HCT116 (cell line): ENCODE results near the gene CCDC188. TPM values are rescaled to one million over a fixed set of nuclear protein-coding genes. Genes with fewer than 3 reads are reported as not detected.

Experiments
- ATAC-seq: fragments of 200-7000 bp; cut with Tn5 transposase; 2 replicates; pipeline ENCODE4 v1.9.1; 2020; ENCODE audit warnings: mild to moderate bottlenecking, moderate library complexity
- BruUV-seq: library from RNA; stranded (reverse); fragments of 400-500 nt; replicated peaks from 2 replicates; lab custom pipeline; 2021; lab: Mats Ljungman, UMichigan
- CTCF ChIA-PET: fragments of 300-600 bp; sonication (Branson Sonifier 250); formaldehyde crosslinking; loops from one replicate; lab custom pipeline; 2021; ENCODE audit warnings: antibody characterized with exemption; lab: Charles Lee
- POLR2A ChIA-PET: fragments of 300-600, 350-600 bp; sonication (Branson Sonifier 250); formaldehyde crosslinking; loops from one replicate; lab custom pipeline; 2021; ENCODE audit warnings: antibody characterized with exemption; lab: Charles Lee
- RAD21 ChIA-PET, 2 experiments: fragments of 300-600 bp; sonication (Branson Sonifier 250); formaldehyde crosslinking; loops; one replicate each; lab custom pipeline; 2023; ENCODE audit warnings: low total read pairs in 2 of 2; ENCODE audit not compliant: uncharacterized antibody in 2 of 2, unreplicated experiment in 2 of 2, low non-redundant PET in 1 of 2; lab: Charles Lee
- DNase-seq: peaks from one replicate; pipeline ENCODE4 v3.0.0-alpha.2; 2010; ENCODE audit warnings: low read depth, low spot score
- H2AFZ ChIP-seq: fragments of 200-600 bp; shearing (Covaris generic), sonication (generic); 2 replicates; pipeline ENCODE4 v1.6.1; 2017; ENCODE audit warnings: low read depth, mixed run types, mixed read lengths, antibody characterized with exemption, low read length; ENCODE audit not compliant: poor library complexity, severe bottlenecking
- H3K27ac ChIP-seq: 2 replicates; pipeline ENCODE4 v1.5.1; 2012; ENCODE audit warnings: low read depth, low read length
- H3K27me3 ChIP-seq: fragments of 200-600 bp; sonication (generic); 2 replicates; pipeline ENCODE4 v1.6.1; 2016; ENCODE audit warnings: mixed run types, low read length, mixed read lengths; ENCODE audit not compliant: insufficient read depth
- H3K36me3 ChIP-seq, 2 experiments: fragments of 200-500 bp in 1 of 2; fragments of 200-600 bp in 1 of 2; sonication (Bioruptor generic) in 1 of 2; sonication (generic) in 1 of 2; 2 replicates each; pipeline versions ENCODE4 v1.5.1 to v1.6.1; 2014 to 2016; ENCODE audit warnings: low read length in 2 of 2, inconsistent platforms in 1 of 2, mixed read lengths in 1 of 2, mixed run types in 1 of 2; ENCODE audit not compliant: insufficient read depth in 2 of 2, control insufficient read depth in 1 of 2
- H3K4me1 ChIP-seq, 2 experiments: fragments of 200-600 bp in 1 of 2; sonication (generic) in 1 of 2; 2 replicates each; pipeline versions ENCODE4 v1.5.1 to v1.6.1; 2012 to 2017; ENCODE audit warnings: low read length in 2 of 2, inconsistent platforms in 1 of 2, mild to moderate bottlenecking in 1 of 2, mixed read lengths in 1 of 2, mixed run types in 1 of 2, moderate library complexity in 1 of 2; ENCODE audit not compliant: insufficient read depth in 2 of 2, control insufficient read depth in 1 of 2
- H3K4me2 ChIP-seq: fragments of 200-600 bp; sonication (generic); 2 replicates; pipeline ENCODE4 v1.6.1; 2017; ENCODE audit warnings: mixed run types, low read length, mixed read lengths
- H3K4me3 ChIP-seq, 2 experiments: fragments of 200-600 bp in 1 of 2; sonication (generic) in 1 of 2; replicated peaks in 1 of 2; 2 replicates each; pipeline ENCODE4 v1.5.1; 2011 to 2016; ENCODE audit warnings: low read length in 2 of 2, control low read depth in 1 of 2, low read depth in 1 of 2, mild to moderate bottlenecking in 1 of 2, mixed read lengths in 1 of 2, mixed run types in 1 of 2
- H3K79me2 ChIP-seq: fragments of 200-600 bp; sonication (generic); 2 replicates; pipeline ENCODE4 v1.6.1; 2017; ENCODE audit warnings: mild to moderate bottlenecking, mixed run types, low read length, moderate library complexity, mixed read lengths; ENCODE audit not compliant: insufficient read depth
- H3K9ac ChIP-seq: fragments of 200-600 bp; sonication (generic); 2 replicates; pipeline ENCODE4 v1.6.1; 2016; ENCODE audit warnings: low read length, mixed read lengths
- H3K9me2 ChIP-seq: fragments of 200-600 bp; sonication (generic), shearing (Covaris generic); 2 replicates; pipeline ENCODE4 v1.6.1; 2017; ENCODE audit warnings: mixed run types, mild to moderate bottlenecking, moderate library complexity; ENCODE audit not compliant: insufficient read depth
- H3K9me3 ChIP-seq, 2 experiments: fragments of 200-500 bp in 1 of 2; fragments of 200-600 bp in 1 of 2; sonication (Bioruptor generic) in 1 of 2; sonication (generic) in 1 of 2; 2 replicates each; pipeline ENCODE4 v1.6.1; 2014 to 2017; ENCODE audit warnings: low read length in 2 of 2, mixed read lengths in 2 of 2, inconsistent platforms in 1 of 2, low read depth in 1 of 2, mild to moderate bottlenecking in 1 of 2, mixed run types in 1 of 2, moderate library complexity in 1 of 2; ENCODE audit not compliant: control insufficient read depth in 1 of 2, insufficient read depth in 1 of 2
- H4K20me1 ChIP-seq: fragments of 200-600 bp; sonication (generic), shearing (Covaris generic); 2 replicates; pipeline ENCODE4 v1.6.1; 2017; ENCODE audit warnings: mixed run types, mild to moderate bottlenecking, moderate library complexity; ENCODE audit not compliant: insufficient read depth
- CBX3 ChIP-seq: IDR thresholded peaks from 2 replicates; pipeline ENCODE4 v1.6.1; 2012; ENCODE audit warnings: low read depth
- CTCF ChIP-seq, 3 experiments: fragments of 200-600 bp in 1 of 3; sonication (generic) in 1 of 3; IDR thresholded peaks in 2 of 3; conservative IDR thresholded peaks in 1 of 3; 2 replicates each; pipeline ENCODE4 v1.5.1; 2012 to 2017; ENCODE audit warnings: low read depth in 2 of 3, low read length in 2 of 3, antibody characterized with exemption in 1 of 3, borderline replicate concordance in 1 of 3, control low read depth in 1 of 3, mild to moderate bottlenecking in 1 of 3, mixed read lengths in 1 of 3, mixed run types in 1 of 3, moderate library complexity in 1 of 3; ENCODE audit not compliant: insufficient read depth in 1 of 3
- EZH2phosphoT487 ChIP-seq: fragments of 200-600 bp; IDR thresholded peaks from 2 replicates; pipeline ENCODE4 v1.6.1; 2018; ENCODE audit warnings: antibody characterized with exemption, borderline replicate concordance
- FOSL1 ChIP-seq: IDR thresholded peaks from 2 replicates; pipeline ENCODE4 v1.6.1; 2012; ENCODE audit warnings: low read depth
- JUND ChIP-seq: IDR thresholded peaks from 2 replicates; pipeline ENCODE4 v1.6.1; 2012
- POLR2A ChIP-seq: IDR thresholded peaks from 2 replicates; pipeline ENCODE4 v1.7.0; 2011; ENCODE audit warnings: borderline replicate concordance; ENCODE audit not compliant: insufficient read depth, insufficient read length; ENCODE audit errors: extremely low read depth
- POLR2AphosphoS5 ChIP-seq: IDR thresholded peaks from 2 replicates; pipeline ENCODE4 v1.6.1; 2011; ENCODE audit warnings: mild to moderate bottlenecking, low read depth, low read length, moderate library complexity
- RAD21 ChIP-seq: IDR thresholded peaks from 2 replicates; pipeline ENCODE4 v1.6.1; 2012; ENCODE audit warnings: low read depth, mild to moderate bottlenecking
- SP1 ChIP-seq: IDR thresholded peaks from 2 replicates; pipeline ENCODE4 v1.6.1; 2012; ENCODE audit warnings: low read depth
- SRF ChIP-seq: IDR thresholded peaks from 2 replicates; pipeline ENCODE4 v1.6.1; 2012; ENCODE audit warnings: low read depth
- TCF7L2 ChIP-seq: IDR thresholded peaks from 2 replicates; pipeline ENCODE4 v1.7.0; 2011; ENCODE audit warnings: borderline replicate concordance, inconsistent platforms; ENCODE audit not compliant: insufficient read depth, insufficient read length; ENCODE audit errors: extremely low read depth
- ZNF274 ChIP-seq: fragments of 200-500 bp; sonication (Bioruptor generic); IDR thresholded peaks from 2 replicates; pipeline ENCODE4 v1.6.1; 2014; ENCODE audit warnings: mild to moderate bottlenecking, low read depth, low read length, inconsistent platforms
- intact Hi-C: fragments of 100-400 bp; cut with micrococcal nuclease; formaldehyde crosslinking; loops from 2 replicates; pipeline ENCODE4 v1.10.0; 2022
- total RNA-seq: library from RNA; stranded (reverse); gene quantifications from one replicate; pipeline ENCODE4 v1.2.1, GENCODE V29; 2021; ENCODE audit not compliant: unreplicated experiment
- TF ChIP-seq, protein P1 (sequence below): IDR thresholded peaks from 2 replicates; pipeline ENCODE4 v1.6.1; 2012
- TF ChIP-seq, protein P2 (sequence below): IDR thresholded peaks from 2 replicates; pipeline ENCODE4 v1.6.1; 2011; ENCODE audit warnings: mild to moderate bottlenecking, low read length, moderate library complexity; ENCODE audit not compliant: insufficient replicate concordance; ENCODE audit errors: extremely low read depth
- TF ChIP-seq, protein P3 (sequence below): IDR thresholded peaks from 2 replicates; pipeline ENCODE4 v1.6.1; 2012; ENCODE audit warnings: low read depth

CCDC188 gene
- total RNA-seq, 1 experiment from 2014 or later = not detected

GRCh38 chr22:20130731-20131596, 19.9 kb downstream of the CCDC188 start (continued):
- TF ChIP-seq ZNF274 (no peak), CBX3 (no peak), POLR2AphosphoS5 (no peak), TCF7L2 (no peak), FOSL1 (no peak), JUND (no peak), SP1 (no peak; the same call in 1 of the 2 replicates)
- TF ChIP-seq, protein P1, sequence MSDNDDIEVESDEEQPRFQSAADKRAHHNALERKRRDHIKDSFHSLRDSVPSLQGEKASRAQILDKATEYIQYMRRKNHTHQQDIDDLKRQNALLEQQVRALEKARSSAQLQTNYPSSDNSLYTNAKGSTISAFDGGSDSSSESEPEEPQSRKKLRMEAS = no peak

GRCh38 chr22:20130319-20130718, 20.5 kb downstream of the CCDC188 start:
- H3K4me3 ChIP-seq = no peak overlapping the region
- BruUV-seq = no TSS peak
- no peaks in the 10 kb centered on the region for H3K9me3 ChIP-seq
- peak overlapping the region; percentile 96 for H3K27ac ChIP-seq
- no peak overlapping the region for H2AFZ ChIP-seq
- H3K4me2 ChIP-seq = peak overlapping the region; percentile 86
- TF ChIP-seq EZH2phosphoT487 (no peak), SRF (no peak), POLR2A (no peak), RAD21 (no peak), CTCF (IDR thresholded peaks at IDR 0.05 in 2 of 3, conservative IDR thresholded peaks at IDR 0.05 in 1 of 3; ENCODE audit: borderline replicate concordance in 1 of 3, insufficient read depth in 1 of 3, low read depth in 2 of 3, low read length in 2 of 3) (peak in 2 of 3 experiments; percentile 28; a peak in 3 of 6 replicates)
- TF ChIP-seq, protein P2, sequence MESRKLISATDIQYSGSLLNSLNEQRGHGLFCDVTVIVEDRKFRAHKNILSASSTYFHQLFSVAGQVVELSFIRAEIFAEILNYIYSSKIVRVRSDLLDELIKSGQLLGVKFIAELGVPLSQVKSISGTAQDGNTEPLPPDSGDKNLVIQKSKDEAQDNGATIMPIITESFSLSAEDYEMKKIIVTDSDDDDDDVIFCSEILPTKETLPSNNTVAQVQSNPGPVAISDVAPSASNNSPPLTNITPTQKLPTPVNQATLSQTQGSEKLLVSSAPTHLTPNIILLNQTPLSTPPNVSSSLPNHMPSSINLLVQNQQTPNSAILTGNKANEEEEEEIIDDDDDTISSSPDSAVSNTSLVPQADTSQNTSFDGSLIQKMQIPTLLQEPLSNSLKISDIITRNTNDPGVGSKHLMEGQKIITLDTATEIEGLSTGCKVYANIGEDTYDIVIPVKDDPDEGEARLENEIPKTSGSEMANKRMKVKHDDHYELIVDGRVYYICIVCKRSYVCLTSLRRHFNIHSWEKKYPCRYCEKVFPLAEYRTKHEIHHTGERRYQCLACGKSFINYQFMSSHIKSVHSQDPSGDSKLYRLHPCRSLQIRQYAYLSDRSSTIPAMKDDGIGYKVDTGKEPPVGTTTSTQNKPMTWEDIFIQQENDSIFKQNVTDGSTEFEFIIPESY = no peak
- TF ChIP-seq, protein P3, sequence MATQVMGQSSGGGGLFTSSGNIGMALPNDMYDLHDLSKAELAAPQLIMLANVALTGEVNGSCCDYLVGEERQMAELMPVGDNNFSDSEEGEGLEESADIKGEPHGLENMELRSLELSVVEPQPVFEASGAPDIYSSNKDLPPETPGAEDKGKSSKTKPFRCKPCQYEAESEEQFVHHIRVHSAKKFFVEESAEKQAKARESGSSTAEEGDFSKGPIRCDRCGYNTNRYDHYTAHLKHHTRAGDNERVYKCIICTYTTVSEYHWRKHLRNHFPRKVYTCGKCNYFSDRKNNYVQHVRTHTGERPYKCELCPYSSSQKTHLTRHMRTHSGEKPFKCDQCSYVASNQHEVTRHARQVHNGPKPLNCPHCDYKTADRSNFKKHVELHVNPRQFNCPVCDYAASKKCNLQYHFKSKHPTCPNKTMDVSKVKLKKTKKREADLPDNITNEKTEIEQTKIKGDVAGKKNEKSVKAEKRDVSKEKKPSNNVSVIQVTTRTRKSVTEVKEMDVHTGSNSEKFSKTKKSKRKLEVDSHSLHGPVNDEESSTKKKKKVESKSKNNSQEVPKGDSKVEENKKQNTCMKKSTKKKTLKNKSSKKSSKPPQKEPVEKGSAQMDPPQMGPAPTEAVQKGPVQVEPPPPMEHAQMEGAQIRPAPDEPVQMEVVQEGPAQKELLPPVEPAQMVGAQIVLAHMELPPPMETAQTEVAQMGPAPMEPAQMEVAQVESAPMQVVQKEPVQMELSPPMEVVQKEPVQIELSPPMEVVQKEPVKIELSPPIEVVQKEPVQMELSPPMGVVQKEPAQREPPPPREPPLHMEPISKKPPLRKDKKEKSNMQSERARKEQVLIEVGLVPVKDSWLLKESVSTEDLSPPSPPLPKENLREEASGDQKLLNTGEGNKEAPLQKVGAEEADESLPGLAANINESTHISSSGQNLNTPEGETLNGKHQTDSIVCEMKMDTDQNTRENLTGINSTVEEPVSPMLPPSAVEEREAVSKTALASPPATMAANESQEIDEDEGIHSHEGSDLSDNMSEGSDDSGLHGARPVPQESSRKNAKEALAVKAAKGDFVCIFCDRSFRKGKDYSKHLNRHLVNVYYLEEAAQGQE = no peak
- ChIA-PET POLR2A (no interaction called here), RAD21 (no interaction called here), CTCF (interaction anchor here (0.6 to 1.2 kb wide), 4 partner anchors 76 to 177 kb away, joined by 3 read pairs; no protein-coding TSS in a partner anchor)
- H3K36me3 ChIP-seq = peaks cover 8 to 13% of the 10 kb centered on the region in 2 experiments; a peak in 3 of 4 replicates
- no peaks in the 10 kb centered on the region for H4K20me1 ChIP-seq
- no peaks in the 10 kb centered on the region for H3K9me2 ChIP-seq
- ATAC-seq = 0 out of 2 replicates have a peak, but pooled peaks have one; percentile 9
- no peaks in the 10 kb centered on the region for H3K27me3 ChIP-seq
- peaks cover 16 to 33% of the 10 kb centered on the region in 2 experiments; a peak in 3 of 4 replicates for H3K4me1 ChIP-seq
- DNase-seq = no peak
- H3K79me2 ChIP-seq = peaks cover 35% of the 10 kb centered on the region
- intact Hi-C loops = no loop called here
- no peak overlapping the region for H3K9ac ChIP-seq
